ENCODE results near the gene MLF2.

The MLF2 gene

GRCh38 chr12:6752921-6753771 lies at the start of gene MLF2:
Gene MLF2, minus strand, starts transcription at chr12:6753141. Its CDS starts 807 bp downstream, at chr12:6752334.
- TF ChIP-seq CTCF (conservative IDR thresholded peaks at IDR 0.05): no peak; the same call in 1 of the 2 replicates
- peak within 1 kb of the TSS; percentile 98 for H3K27ac ChIP-seq

GRCh38 chr12:6799147-6799546 lies 46.2 kb upstream of the MLF2 start:
- TF ChIP-seq CTCF (conservative IDR thresholded peaks at IDR 0.05): no peak
- H3K27ac ChIP-seq: no peak overlapping the region

- H3K27ac ChIP-seq: no peak overlapping the region
- no peak for TF ChIP-seq CTCF (conservative IDR thresholded peaks at IDR 0.05)
Measured at GRCh38 chr12:6796576-6796975, 43.6 kb upstream of the MLF2 start.

GRCh38 chr12:6795088-6795487 lies 42.1 kb upstream of the MLF2 start:
- no peak for TF ChIP-seq CTCF (conservative IDR thresholded peaks at IDR 0.05)
- H3K27ac ChIP-seq: no peak overlapping the region

GRCh38 chr12:6792522-6793201 lies 39.7 kb upstream of the MLF2 start:
- TF ChIP-seq CTCF (conservative IDR thresholded peaks at IDR 0.05): no peak
- H3K27ac ChIP-seq: no peak overlapping the region

GRCh38 chr12:6791931-6792520 lies 39.1 kb upstream of the MLF2 start:
- no peak for TF ChIP-seq CTCF (conservative IDR thresholded peaks at IDR 0.05)
- no peak overlapping the region for H3K27ac ChIP-seq

GRCh38 chr12:6790496-6791150 lies 37.7 kb upstream of the MLF2 start:
- no peak for TF ChIP-seq CTCF (conservative IDR thresholded peaks at IDR 0.05)
- no peak overlapping the region for H3K27ac ChIP-seq
